GM18870 (cell line): ENCODE measurements around the gene AATF.

Source experiments
- ATAC-seq: cut with Tn5 transposase; IDR thresholded peaks from one replicate; pipeline ENCODE4 v1.9.1; 2021; ENCODE audit warnings: moderate library complexity; ENCODE audit not compliant: unreplicated experiment

The AATF gene

GRCh38 chr17:36948717-36949460, at the start of gene AATF:
TSS of gene AATF (plus strand) at chr17:36948954. CDS start at chr17:36949126, 172 bp downstream.
- ATAC-seq: peak; percentile 65

- ATAC-seq: no peak
Measured at GRCh38 chr17:36899250-36900159, 49.2 kb upstream of the AATF start.

GRCh38 chr17:36900160-36900512, 48.6 kb upstream of the AATF start:
- ATAC-seq: no peak

- no peak for ATAC-seq
Measured at GRCh38 chr17:36901506-36901905, 47.2 kb upstream of the AATF start.

GRCh38 chr17:36907407-36907806, 41.3 kb upstream of the AATF start:
- no peak for ATAC-seq

GRCh38 chr17:36910513-36910912, 38.2 kb upstream of the AATF start:
- ATAC-seq: no peak

- ATAC-seq: no peak
Measured at GRCh38 chr17:36911001-36911400, 37.8 kb upstream of the AATF start.

GRCh38 chr17:36913132-36913531, 35.6 kb upstream of the AATF start:
- no peak for ATAC-seq

GRCh38 chr17:36918211-36918691, 30.5 kb upstream of the AATF start:
- no peak for ATAC-seq

- no peak for ATAC-seq
Measured at GRCh38 chr17:36919407-36919968, 29.3 kb upstream of the AATF start.

- ATAC-seq: no peak
Measured at GRCh38 chr17:36920032-36921005, 28.4 kb upstream of the AATF start.

GRCh38 chr17:36921095-36921851, 27.5 kb upstream of the AATF start:
- no peak for ATAC-seq

- no peak for ATAC-seq
Measured at GRCh38 chr17:36922175-36922574, 26.6 kb upstream of the AATF start.

GRCh38 chr17:36923814-36924221, 24.9 kb upstream of the AATF start:
- no peak for ATAC-seq

- ATAC-seq: no peak
Measured at GRCh38 chr17:36926226-36926625, 22.5 kb upstream of the AATF start.

GRCh38 chr17:36926701-36927100, 22.1 kb upstream of the AATF start:
- ATAC-seq: no peak

GRCh38 chr17:36928471-36929345, 20.0 kb upstream of the AATF start:
- ATAC-seq: no peak

GRCh38 chr17:36929851-36930582, 18.7 kb upstream of the AATF start:
- no peak for ATAC-seq
